HG02973 (cell line): ENCODE results near the gene NECTIN2.
"Not testable (repeated sequence)": the region's sequence is repeated elsewhere in the genome, so short reads cannot be mapped to it uniquely, and the experiment has no call there.

ENCODE experiments used
- ATAC-seq: cut with Tn5 transposase; IDR thresholded peaks from one replicate; pipeline ENCODE4 v1.9.1; 2021; ENCODE audit warnings: moderate library complexity; ENCODE audit not compliant: unreplicated experiment

Gene NECTIN2

DNA sequence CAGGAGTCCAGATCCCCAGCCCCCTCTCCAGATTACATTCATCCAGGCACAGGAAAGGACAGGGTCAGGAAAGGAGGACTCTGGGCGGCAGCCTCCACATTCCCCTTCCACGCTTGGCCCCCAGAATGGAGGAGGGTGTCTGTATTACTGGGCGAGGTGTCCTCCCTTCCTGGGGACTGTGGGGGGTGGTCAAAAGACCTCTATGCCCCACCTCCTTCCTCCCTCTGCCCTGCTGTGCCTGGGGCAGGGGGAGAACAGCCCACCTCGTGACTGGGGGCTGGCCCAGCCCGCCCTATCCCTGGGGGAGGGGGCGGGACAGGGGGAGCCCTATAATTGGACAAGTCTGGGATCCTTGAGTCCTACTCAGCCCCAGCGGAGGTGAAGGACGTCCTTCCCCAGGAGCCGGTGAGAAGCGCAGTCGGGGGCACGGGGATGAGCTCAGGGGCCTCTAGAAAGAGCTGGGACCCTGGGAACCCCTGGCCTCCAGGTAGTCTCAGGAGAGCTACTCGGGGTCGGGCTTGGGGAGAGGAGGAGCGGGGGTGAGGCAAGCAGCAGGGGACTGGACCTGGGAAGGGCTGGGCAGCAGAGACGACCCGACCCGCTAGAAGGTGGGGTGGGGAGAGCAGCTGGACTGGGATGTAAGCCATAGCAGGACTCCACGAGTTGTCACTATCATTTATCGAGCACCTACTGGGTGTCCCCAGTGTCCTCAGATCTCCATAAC lies 59.5 kb downstream of the NECTIN2 start, which contains the start of gene APOE:
Gene APOE (plus strand): TSS at position 360 of the 724 bp plus-strand sequence. CDS start 829 bp downstream, outside the sequence.
- no peak for ATAC-seq

DNA sequence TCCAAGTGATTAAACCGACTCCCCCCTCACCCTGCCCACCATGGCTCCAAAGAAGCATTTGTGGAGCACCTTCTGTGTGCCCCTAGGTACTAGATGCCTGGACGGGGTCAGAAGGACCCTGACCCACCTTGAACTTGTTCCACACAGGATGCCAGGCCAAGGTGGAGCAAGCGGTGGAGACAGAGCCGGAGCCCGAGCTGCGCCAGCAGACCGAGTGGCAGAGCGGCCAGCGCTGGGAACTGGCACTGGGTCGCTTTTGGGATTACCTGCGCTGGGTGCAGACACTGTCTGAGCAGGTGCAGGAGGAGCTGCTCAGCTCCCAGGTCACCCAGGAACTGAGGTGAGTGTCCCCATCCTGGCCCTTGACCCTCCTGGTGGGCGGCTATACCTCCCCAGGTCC lies 61.5 kb downstream of the NECTIN2 start:
- ATAC-seq, result no peak

DNA sequence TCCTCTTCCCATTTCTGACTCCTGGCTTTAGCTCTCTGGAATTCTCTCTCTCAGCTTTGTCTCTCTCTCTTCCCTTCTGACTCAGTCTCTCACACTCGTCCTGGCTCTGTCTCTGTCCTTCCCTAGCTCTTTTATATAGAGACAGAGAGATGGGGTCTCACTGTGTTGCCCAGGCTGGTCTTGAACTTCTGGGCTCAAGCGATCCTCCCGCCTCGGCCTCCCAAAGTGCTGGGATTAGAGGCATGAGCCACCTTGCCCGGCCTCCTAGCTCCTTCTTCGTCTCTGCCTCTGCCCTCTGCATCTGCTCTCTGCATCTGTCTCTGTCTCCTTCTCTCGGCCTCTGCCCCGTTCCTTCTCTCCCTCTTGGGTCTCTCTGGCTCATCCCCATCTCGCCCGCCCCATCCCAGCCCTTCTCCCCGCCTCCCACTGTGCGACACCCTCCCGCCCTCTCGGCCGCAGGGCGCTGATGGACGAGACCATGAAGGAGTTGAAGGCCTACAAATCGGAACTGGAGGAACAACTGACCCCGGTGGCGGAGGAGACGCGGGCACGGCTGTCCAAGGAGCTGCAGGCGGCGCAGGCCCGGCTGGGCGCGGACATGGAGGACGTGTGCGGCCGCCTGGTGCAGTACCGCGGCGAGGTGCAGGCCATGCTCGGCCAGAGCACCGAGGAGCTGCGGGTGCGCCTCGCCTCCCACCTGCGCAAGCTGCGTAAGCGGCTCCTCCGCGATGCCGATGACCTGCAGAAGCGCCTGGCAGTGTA lies 62.2 kb downstream of the NECTIN2 start:
- ATAC-seq, result no peak

DNA sequence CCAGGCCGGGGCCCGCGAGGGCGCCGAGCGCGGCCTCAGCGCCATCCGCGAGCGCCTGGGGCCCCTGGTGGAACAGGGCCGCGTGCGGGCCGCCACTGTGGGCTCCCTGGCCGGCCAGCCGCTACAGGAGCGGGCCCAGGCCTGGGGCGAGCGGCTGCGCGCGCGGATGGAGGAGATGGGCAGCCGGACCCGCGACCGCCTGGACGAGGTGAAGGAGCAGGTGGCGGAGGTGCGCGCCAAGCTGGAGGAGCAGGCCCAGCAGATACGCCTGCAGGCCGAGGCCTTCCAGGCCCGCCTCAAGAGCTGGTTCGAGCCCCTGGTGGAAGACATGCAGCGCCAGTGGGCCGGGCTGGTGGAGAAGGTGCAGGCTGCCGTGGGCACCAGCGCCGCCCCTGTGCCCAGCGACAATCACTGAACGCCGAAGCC lies 62.8 kb downstream of the NECTIN2 start:
- no peak for ATAC-seq

DNA sequence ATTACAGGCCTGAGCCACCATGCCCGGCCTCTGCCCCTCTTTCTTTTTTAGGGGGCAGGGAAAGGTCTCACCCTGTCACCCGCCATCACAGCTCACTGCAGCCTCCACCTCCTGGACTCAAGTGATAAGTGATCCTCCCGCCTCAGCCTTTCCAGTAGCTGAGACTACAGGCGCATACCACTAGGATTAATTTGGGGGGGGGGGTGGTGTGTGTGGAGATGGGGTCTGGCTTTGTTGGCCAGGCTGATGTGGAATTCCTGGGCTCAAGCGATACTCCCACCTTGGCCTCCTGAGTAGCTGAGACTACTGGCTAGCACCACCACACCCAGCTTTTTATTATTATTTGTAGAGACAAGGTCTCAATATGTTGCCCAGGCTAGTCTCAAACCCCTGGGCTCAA lies 63.7 kb downstream of the NECTIN2 start:
- no peak for ATAC-seq

DNA sequence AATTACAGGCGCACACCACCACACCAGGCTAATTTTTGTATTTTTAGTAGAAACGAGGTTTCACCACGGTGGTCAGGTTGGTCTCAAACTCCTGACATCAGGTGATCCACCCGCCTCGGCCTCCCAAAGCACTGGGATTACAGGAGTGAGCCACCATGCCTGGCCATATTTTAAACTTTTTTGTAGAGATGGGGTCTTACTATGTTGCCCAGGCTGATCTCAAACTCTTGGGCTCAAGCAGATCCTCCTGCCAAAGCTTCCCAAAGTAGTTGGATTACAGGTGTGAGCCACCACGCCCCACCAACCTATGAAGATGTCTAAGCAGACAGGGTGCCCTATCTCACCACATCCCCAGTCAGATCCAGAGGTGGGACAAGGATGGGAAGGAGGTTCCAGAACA lies 65.8 kb downstream of the NECTIN2 start:
- not testable (repeated sequence) for ATAC-seq

DNA sequence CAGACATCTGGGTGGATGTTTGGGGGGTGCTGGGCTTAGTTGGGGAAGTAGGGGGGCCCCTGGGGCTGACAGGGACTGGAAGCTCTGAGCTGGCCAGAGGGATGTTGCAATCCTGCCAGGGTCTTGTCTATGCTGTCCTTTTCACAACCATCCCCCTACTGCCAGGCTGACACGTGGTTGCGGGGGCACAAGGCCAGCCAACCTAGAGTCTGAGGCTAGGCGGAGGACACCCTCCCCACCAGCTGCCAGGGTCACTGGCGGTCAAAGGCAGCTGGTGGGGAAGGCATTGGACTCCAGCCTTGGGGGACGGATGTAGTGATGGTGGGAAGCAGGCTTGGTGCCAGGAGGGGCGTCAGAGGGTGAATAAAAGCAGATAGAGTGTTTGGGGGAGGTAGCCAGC lies 66.8 kb downstream of the NECTIN2 start:
- ATAC-seq, result no peak

DNA sequence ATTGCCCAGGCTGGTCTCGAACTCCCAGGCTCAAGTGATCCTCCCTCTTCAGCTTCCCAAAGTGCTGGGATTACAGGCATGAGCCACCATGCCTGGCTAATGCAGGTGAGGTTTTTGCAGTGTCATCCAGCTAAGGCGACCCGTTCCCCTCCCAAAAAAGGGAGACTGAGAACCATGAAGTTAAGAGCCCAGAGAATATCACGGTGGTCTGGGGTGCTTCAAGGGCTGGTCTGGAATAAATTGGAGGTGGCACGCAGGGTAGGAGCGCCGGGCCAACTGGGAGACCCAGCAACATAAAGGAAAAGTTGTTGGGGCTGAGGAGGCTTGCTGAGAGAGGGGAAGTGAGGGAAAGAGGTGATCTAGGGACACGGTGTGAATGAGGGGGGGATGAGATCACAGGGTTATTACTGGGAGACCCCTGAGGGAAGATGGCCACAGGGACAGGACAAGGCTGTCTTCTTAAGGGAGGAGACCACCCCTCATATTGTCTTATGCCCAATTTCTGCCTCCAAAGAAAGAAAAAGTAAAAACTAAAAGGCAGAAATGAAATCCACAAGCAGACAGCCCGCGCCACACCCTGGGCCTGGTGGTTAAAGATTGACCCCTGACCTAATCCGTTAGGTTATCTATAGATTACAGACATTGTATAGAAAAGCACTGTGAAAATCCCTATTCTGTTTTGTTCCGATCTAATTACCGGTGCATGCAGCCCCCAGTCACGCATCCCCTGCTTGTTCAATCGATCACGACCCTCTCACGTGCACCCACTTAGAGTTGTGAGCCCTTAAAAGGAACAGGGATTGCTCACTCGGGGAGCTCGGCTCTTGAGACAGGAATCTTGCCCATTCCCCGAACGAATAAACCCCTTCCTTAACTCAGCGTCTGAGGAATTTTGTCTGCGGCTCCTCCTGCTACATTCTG lies 67.7 kb downstream of the NECTIN2 start:
- not testable (repeated sequence) for ATAC-seq

DNA sequence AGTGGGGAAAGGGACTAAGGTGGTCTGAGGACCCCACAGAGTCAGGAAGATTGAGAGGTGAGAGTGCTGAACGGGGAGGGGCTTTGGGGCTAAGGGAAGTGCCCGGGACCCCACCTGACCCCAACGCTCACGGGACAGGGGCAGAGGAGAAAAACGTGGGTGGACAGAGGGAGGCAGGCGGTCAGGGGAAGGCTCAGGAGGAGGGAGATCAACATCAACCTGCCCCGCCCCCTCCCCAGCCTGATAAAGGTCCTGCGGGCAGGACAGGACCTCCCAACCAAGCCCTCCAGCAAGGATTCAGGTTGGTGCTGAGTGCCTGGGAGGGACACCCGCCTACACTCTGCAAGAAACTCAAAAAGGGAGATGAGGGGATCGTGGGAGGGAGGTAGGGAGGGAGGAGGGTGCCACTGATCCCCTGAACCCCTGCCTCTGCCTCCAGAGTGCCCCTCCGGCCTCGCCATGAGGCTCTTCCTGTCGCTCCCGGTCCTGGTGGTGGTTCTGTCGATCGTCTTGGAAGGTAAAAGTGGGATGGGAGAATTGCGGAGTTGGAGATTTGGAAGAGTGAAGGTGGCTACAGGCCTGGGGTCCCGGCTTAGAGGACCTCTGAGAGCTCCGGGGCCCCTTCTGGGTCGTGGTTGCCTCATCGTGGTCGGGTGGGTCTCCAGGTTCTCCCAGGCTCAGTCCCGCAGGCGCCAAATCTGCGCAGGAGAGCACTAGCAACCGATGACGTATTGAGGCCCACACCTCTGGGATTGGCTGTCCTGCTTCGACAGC lies 68.5 kb downstream of the NECTIN2 start, which contains the start of gene APOC1:
Gene APOC1 (plus strand): TSS at position 176 of the 774 bp plus-strand sequence. CDS start 284 bp downstream, at position 460.
- peak; percentile 97 for ATAC-seq

DNA sequence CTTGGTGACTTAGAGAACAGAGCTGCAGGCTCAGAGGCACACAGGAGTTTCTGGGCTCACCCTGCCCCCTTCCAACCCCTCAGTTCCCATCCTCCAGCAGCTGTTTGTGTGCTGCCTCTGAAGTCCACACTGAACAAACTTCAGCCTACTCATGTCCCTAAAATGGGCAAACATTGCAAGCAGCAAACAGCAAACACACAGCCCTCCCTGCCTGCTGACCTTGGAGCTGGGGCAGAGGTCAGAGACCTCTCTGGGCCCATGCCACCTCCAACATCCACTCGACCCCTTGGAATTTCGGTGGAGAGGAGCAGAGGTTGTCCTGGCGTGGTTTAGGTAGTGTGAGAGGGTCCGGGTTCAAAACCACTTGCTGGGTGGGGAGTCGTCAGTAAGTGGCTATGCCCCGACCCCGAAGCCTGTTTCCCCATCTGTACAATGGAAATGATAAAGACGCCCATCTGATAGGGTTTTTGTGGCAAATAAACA lies 78.2 kb downstream of the NECTIN2 start:
- no peak for ATAC-seq

DNA sequence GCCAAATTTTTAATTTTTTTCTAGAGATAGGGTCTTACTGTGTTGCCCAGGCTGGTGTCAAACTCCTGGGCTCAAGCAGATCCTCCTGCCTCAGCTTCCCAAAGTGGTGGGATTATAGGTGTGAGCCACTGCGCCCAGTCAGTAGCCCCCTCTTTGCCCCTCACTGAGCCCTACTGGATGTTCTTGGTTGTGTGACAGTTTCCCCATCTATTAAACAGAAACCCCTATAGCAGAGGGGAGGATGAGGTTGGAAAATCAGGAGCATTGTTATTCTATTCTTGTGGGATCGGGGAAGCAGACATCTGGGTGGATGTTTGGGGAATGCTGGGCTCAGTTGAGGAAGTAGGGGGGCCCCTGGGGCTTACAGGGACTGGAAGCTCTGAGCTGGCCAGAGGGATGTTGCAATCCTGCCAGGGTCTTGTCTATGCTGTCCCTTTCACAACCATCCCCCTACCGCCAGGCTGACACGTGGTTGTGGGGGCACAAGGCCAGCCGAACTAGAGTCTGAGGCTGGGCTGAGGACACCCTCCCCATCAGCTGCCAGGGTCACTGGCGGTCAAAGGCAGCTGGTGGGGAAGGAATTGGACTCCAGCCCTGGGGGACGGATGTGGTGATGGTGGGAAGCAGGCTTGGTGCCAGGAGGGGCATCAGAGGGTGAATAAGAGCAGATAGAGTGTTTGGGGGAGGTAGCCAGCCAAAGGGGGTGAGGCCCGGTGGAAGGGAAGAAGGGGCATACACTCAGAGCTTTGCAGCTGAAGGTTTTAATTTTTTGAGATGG lies 79.2 kb downstream of the NECTIN2 start:
- no peak for ATAC-seq

DNA sequence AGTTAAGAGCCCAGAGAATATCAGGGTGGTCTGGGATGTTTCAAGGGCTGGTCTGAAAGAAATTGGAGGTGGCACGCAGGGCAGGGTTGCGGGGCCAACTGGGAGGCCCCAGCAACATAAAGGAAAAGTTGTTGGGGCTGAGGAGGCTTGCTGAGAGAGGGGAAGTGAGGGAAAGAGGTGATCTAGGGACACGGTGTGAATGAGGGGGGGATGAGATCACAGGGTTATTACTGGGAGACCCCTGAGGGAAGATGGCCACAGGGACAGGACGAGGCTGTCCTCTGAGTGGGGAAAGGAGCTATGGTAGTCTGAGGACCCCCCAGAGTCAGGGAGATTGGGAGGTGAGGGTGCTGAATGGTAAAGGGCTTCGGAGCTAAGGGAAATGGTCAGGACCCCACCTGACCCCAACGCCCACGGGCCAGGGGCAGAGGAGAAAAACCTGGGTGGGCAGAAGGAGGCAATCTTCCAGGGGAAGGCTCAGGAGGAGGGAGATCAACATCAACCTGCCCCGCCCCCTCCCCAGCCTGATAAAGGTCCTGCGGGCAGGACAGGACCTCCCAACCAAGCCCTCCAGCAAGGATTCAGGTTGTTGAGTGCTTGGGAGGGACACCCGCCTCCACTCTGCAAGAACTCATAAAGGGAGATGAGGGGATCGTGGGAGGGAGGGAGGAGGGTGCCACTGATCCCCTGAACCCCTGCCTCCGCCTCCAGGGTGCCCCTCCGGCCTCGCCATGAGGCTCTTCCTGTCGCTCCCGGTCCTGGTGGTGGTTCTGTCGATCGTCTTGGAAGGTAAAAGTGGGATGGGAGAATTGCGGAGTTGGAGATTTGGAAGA lies 80.4 kb downstream of the NECTIN2 start:
- ATAC-seq, result not testable (repeated sequence)

DNA sequence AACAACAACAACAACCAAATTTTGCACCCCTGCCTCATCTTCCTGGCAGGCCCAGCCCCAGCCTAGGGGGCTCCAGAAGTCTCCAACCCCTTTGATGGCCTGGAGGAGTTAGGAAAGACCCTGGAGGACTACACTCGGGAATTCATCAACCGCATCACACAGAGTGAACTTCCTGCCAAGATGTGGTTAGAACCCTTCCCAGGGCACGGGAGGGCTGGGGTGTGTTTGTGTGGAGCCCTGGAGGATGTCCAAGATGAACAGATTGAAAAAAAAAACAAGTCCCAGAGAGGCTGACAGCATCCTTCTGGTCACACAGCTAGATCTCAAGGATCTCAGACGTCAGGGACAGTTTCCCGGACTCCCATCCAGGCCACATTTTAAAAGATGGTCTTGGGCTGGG lies 81.6 kb downstream of the NECTIN2 start:
- no peak for ATAC-seq

DNA sequence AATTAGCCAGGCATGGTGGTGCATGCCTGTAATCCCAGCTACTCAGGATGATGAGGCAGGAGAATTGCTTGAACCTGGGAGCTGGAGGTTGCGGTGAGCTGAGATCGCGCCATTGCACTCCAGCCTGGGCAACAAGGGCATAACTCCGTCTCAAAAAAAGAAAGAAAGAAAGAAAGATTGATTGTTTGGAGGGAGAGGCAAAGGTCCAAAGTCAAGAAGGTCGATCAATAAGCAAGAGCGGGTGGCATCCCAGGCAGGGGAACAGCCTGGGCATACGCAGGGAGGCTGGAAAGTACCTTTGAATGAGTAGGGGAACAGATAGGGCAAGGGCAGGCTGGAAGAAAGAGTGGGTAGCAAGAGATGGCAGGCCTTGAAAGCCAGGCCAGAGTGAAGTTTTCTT lies 84.0 kb downstream of the NECTIN2 start:
- no peak for ATAC-seq

DNA sequence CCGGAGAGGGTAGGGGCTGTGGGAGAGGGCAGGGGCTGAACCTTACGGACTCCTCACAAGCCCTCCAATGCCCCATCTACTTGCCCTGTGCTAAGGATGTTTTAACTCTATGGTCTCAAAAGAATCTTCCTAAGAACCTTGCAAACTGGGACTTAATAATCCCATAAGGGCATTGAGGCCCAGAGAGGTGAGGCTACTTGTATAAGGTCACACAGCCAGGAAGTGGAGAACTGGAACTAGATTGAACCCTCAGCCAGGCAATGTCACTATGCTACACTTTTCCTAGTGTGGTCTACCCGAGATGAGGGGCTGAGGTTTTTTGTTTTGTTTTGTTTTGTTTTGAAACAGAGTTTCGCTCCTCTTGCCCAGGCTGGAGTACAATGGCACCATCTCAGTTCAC lies 85.4 kb downstream of the NECTIN2 start:
- ATAC-seq, result no peak
